Lower leg skin (tissue), 3 donors: ENCODE measurements around the gene RIMKLB.
"Not testable (repeated sequence)": the region's sequence is repeated elsewhere in the genome, so short reads cannot be mapped to it uniquely, and the experiment has no call there.

Source experiments
- POLR2A ChIP-seq, 2 donors: fragments of 450-650 bp; IDR thresholded peaks; one replicate each; pipeline ENCODE4 v1.6.1; 2016 to 2017; ENCODE audit warnings: antibody characterized with exemption in 2 of 2, mild to moderate bottlenecking in 1 of 2, moderate library complexity in 1 of 2
- TF ChIP-seq, protein P1 (sequence below), 3 donors: fragments of 450-650 bp; IDR thresholded peaks; one replicate each; pipeline ENCODE4 v1.5.1; 2016; ENCODE audit warnings: antibody characterized with exemption in 3 of 3, mild to moderate bottlenecking in 3 of 3, moderate library complexity in 2 of 3

DNA sequence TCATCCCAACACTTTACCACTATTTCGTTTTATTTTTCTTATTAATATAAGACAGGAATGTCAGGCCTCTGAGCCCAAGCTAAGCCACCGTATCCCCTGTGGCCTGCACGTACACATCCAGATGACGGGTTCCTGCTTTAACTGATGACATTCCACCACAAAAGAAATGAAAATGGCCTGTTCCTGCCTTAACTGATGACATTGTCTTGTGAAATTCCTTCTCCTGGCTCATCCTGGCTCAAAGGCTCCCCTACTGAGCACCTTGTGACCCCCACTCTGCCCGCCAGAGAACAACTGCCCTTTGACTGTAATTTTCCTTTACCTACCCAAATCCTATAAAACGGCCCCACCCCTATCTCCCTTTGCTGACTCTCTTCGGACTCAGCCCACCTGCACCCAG lies 112.3 kb downstream of the RIMKLB start:
- TF ChIP-seq, protein P1, sequence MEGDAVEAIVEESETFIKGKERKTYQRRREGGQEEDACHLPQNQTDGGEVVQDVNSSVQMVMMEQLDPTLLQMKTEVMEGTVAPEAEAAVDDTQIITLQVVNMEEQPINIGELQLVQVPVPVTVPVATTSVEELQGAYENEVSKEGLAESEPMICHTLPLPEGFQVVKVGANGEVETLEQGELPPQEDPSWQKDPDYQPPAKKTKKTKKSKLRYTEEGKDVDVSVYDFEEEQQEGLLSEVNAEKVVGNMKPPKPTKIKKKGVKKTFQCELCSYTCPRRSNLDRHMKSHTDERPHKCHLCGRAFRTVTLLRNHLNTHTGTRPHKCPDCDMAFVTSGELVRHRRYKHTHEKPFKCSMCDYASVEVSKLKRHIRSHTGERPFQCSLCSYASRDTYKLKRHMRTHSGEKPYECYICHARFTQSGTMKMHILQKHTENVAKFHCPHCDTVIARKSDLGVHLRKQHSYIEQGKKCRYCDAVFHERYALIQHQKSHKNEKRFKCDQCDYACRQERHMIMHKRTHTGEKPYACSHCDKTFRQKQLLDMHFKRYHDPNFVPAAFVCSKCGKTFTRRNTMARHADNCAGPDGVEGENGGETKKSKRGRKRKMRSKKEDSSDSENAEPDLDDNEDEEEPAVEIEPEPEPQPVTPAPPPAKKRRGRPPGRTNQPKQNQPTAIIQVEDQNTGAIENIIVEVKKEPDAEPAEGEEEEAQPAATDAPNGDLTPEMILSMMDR (IDR thresholded peaks at IDR 0.05): not testable (repeated sequence)
- not testable (repeated sequence) for TF ChIP-seq POLR2A (IDR thresholded peaks at IDR 0.05)
